AG08395 (cell line): ENCODE data around the gene BUB1B.

Source experiments
- DNase-seq: peaks from one replicate; pipeline ENCODE4 v3.0.0; 2012; ENCODE audit warnings: mixed read lengths, low spot score

The BUB1B gene

DNA sequence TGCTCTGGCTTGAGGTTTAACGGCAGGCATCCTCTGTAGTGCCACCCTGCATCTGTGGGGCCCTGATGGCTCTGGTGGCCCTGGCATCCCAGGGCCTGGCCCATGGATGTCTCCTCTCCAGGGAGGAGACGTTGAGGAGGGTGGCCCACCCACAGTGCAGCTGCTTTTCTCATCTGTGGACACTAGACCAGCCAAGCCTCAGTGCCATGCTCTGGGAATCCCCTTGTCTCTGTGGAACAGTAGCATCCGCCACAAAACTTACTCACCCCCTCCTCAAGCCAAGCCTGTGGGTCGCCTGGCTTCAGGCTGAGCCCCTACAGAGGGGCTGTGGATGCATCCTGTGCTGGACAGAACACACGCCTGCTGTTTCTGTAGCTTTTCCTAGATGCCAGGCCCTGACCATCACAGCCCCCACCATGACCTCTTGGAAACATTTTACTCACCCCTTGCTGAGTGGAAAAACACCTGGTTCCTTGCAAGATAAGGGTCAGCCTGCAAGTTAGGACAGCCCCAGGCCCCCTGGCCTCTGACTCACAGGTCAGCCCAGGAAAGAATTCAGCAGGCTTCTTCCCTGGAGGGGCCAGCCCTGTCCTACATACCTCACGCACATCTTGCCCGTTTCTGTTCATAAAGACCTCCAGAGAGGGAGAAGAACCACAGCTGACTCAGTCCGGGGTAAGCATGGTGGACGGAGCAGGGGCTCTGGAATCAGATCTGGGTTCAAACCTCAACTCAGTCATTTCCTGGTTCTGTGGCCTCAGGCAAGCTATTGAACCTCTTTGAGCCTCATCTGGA is 97.0 kb downstream of the BUB1B start:
- no peak for DNase-seq

DNA sequence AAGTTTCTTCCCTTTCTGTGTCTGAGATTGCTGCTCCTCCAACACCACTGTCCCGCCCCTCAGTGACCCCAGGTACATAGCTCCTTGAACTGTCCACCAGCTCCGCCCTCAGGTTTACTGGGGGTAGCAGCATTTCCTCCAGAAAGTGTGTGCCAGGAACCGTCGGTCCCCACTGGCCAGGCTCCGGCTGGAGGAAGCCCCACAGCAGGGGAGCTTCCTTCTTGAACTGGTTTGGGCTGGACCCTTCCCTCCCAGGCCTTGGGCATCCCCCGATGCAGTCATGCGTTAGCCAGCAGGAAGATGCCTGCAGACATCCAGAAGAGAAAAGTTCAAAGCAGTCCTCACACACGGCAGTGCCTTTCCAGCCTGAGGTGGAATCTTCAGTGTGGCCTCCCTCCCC is 97.7 kb downstream of the BUB1B start:
- no peak for DNase-seq

DNA sequence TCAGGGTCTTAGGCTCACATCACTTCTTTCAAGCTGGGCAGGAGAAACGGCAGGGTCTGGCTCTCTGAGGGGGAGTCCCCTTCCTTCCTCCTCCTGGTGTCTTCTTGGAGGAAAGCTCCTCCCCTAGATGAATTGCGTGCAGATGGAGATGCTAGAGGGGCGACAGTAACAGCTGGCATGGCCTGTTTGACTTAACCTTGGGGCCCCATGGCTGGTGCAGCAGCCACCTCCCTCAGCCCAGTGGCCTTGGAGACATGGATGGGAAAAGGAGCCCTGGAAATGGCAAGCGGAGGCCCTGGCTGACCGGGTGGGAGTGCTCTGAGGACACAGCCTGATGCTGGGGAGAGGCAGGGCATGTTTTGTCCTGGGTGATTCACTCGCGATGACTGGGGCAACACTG is 98.2 kb downstream of the BUB1B start:
- DNase-seq: no peak

DNA sequence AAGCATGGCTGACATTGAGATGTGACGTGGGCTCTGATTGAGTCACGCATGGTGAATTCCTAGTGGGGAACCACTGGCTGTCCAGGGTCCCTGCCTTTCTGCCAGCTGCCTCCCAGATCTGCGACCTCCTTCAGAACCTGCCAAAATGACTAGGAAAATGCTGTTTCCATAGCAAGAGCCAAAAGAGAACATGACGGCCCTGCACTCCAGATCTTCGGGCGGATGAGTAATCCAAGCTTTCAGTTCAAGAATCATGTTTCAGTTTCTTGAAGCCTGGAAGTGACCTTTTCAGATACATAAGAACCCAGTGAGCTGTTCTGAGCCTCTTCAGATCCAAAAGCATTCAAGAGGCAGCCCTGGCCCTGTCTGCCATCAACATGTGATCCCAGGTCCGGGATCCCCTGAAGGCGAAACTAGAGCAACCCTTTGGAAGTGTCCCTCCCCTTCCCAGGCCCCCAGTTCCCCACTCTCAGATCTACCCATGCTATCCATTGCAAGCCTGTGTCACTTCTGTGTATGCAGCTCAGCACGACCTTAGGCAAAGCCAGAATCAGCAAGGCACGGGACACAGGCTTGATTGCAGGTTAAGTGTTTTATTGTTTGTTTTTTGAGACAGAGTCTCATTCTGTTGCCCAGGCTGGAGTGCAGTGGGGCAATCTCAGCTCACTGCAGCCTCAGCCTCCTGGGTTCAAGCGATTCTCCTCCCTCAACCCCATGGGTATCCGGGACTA is 102.3 kb downstream of the BUB1B start:
- DNase-seq: peak; percentile 65

DNA sequence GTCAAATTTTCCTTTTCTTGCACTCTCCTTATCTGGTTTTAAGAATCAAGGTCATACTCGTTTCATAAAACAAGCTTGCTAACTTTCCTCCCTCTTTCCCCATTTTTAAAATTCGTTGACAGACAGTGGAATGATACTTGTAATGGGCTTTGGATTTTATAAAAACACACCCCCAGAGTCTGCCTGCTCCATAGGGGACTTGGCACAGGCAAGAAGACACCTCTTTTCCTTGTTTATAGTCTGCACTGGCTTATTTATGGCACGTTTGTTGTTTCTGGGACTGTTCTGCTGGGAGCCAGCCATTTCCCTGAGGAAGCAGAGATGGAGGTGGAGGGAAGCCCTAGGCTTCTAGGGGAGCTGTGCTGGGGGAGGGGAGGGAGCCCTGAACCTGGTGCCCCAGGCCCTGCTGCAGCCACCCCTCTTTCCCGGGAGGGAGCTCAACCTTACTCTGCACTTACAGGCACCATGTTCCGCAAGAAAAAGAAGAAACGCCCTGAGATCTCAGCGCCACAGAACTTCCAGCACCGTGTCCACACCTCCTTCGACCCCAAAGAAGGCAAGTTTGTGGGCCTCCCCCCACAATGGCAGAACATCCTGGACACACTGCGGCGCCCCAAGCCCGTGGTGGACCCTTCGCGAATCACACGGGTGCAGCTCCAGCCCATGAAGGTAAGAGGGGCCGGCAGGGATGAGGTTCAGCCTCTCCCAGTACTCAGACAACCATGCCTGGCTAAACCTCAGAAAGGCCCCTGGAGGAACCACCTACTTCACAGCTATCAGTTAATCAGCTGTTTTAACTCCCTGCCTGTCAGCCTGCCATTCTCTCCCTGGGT is 103.7 kb downstream of the BUB1B start:
- DNase-seq: no peak

DNA sequence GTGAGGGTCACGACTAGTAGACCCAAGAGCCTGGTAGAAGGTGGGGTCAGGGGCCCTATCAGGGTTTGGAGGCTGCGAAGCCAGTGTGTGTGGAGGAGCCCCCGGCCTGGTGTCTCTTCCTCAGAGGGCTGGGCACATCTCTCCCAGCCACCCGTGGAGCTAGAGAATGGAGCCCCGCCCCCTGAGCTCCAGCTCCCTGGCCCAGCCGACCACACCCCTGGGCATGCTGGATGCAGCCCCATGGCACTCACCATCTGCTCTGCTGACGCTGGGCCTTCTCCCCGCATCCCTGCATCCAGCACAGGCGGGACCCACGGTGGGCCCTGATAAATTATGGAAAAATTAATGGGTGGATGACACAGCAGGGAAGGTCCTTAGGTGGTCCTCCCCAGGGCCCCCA is 104.5 kb downstream of the BUB1B start:
- no peak for DNase-seq

DNA sequence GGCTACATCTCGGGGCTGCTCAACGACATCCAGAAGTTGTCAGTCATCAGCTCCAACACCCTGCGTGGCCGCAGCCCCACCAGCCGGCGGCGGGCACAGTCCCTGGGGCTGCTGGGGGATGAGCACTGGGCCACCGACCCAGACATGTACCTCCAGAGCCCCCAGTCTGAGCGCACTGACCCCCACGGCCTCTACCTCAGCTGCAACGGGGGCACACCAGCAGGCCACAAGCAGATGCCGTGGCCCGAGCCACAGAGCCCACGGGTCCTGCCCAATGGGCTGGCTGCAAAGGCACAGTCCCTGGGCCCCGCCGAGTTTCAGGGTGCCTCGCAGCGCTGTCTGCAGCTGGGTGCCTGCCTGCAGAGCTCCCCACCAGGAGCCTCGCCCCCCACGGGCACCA is 105.0 kb downstream of the BUB1B start:
- DNase-seq: no peak

DNA sequence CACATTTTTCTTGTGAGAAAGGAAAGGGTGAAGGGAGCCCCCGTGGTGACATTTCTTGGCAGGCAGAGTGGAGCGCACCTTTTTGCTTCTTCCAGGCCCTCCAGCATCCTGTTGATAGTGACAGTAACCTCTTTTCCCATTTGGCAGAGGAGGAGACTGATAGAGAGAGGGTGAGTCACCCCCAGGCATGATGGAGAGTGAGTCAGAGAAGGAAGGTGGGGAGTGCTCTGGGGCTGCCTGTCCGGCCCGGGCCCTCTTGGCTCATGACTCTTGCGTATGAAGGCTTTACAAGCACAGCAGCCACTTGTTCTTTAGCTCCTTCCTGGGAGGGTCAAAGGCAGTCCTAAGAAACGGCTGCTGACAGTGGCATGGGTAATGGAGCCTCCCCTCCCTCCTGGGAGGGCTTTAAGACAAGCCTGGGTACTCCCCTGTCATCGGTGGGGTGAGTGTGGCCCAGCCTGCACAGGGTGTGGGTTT is 106.0 kb downstream of the BUB1B start:
- DNase-seq: peak; percentile 96

DNA sequence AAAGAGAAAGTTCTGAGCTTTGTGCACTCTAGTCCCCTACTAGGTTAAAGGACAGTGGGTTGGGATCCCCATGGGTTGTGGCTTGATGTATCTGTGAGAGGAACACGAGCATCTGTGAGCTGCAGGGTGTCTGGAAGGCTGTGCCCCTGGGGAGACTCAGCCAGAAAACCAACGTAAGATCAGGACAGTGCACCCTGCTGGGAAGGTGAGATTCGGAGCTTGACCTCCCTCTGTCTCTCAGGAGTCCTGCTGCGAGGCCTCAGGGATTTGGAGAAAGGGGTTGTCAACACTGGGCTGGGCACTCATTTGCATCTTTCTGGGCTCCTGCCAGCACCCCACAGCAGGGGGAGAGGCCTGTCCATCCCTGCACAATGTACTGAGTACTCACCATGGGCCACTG is 106.8 kb downstream of the BUB1B start:
- no peak for DNase-seq

DNA sequence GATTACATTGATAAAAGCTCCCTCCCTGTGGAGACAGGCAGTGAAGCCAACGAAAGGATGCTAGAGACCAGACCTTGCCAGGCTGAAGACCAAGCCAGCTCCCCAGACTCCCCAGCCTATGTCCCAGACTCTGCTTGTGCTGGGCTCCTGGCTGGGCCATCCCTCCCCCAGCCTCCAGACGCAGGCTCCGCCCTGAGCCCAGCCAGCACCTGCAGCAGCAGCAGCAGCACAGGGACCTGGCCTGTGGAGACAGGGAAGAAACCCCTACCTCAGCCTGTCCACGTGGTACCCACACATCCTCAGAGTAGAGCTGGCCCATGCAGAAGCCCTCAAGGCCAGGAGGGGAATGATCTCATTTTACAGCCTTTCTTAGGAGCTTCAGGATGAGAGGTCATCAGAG is 108.7 kb downstream of the BUB1B start:
- no peak for DNase-seq

DNA sequence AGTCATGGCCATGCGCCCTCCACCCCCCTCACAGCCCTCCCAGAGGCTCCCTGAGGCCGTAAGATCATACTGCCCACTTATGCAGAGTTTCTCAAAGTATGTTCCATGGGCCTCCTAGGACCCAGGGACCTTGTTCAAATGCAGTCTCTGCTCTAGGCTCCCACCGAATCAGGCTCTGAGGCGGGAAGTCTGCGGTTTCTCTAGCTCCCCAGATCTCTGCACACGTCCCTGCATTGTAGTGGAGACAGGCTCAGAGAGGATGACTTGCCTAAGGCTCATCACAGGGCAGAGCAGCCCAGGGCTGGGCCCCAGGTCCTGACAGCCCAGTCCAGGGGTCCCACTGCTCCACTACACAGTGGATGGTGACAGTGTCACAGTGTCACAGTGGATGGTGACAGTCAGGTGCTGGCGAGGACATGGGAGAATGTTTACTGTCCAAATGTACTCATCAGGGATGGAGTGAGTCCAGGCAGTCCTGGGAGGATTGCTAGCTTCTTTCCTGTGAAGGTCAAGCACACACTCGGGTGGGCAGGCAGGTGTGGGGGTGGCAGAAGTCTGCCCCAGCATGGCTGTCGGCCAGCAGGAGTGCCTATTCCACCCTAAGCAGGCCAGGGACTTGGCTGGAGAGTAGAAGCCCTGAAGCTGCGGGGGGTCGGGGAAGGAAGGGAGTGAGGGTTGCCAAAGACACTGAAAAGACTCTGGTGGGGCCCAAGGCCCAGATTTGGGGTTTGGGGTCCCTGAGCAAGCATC is 109.6 kb downstream of the BUB1B start:
- no peak for DNase-seq
